NOMO-1 treated with dmso at 0.1 percent for 144 hours (cell line): Measurements from ENCODE around the gene SF3A2.
A peak's percentile ranks its signal among the peaks of the same experiment; 100 is the strongest.

Source experiments
- DNase-seq: peaks from one replicate; lab custom pipeline; 2025; ENCODE audit not compliant: unreplicated experiment; lab: John Stamatoyannopoulos, UW

SF3A2 gene

DNA sequence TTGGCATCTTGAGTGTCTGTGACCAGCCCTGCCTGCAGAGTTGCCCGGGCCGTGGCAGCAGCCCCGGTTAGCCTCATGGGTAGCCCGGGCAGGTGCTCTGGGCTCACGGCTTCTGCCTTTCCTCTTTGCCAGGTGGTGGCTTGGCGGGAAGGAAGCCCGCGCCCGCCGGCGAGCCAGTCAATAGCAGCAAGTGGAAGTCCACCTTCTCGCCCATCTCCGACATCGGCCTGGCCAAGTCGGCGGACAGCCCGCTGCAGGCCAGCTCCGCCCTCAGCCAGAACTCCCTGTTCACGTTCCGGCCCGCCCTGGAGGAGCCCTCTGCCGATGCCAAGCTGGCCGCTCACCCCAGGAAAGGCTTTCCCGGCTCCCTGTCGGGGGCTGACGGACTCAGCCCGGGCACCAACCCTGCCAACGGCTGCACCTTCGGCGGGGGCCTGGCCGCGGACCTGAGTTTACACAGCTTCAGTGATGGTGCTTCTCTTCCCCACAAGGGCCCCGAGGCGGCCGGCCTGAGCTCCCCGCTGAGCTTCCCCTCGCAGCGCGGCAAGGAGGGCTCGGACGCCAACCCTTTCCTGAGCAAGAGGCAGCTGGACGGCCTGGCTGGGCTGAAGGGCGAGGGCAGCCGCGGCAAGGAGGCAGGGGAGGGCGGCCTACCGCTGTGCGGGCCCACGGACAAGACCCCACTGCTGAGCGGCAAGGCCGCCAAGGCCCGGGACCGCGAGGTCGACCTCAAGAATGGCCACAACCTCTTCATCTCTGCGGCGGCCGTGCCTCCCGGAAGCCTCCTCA lies 10.4 kb upstream of the SF3A2 start:
- no peak for DNase-seq

DNA sequence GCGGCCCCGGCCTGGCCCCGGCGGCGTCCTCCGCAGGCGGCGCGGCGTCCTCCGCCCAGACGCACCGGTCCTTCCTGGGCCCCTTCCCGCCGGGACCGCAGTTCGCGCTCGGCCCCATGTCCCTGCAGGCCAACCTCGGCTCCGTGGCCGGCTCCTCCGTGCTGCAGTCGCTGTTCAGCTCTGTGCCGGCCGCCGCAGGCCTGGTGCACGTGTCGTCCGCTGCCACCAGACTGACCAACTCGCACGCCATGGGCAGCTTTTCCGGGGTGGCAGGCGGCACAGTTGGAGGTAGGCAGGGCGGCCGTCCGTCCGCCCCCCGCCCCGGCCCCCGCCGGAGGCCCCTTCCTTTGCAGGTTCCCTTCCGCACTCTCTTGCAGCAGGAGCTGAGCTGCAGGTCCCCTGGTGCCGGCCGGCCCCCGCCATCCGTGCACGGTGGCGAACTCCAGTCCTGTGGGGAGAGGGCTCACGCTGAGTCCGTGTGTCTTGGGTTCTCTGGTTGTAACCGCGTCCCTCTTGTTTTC lies 9.7 kb upstream of the SF3A2 start:
- no peak for DNase-seq

DNA sequence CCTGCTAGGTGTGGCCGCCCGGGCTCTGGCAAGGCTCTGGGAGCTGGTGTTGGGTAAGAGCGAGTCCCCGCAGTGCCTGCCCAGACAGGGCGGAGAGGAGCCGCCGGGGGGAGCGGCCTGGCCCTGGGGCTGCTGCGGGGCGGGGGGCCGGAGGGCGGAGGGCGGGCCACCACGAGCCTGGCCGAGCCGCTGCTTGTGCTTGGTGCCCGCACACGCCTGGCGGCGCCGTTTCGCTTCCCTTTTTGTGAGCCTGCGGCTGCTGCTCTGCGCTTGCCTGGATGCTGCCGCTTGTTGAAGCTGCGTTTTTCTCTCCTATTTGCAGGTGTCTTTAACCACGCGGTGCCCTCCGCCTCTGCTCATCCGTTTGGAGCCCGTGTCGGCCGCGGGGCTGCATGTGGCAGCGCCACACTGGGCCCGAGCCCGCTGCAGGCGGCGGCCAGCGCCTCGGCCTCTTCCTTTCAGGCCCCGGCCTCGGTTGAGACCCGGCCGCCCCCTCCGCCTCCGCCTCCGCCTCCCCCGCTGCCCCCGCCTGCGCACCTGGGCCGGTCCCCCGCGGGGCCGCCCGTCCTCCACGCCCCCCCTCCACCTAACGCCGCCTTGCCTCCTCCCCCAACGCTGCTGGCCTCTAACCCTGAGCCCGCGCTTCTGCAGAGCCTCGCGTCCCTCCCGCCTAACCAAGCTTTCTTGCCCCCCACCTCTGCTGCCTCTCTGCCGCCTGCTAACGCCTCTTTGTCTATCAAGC lies 9.0 kb upstream of the SF3A2 start:
- DNase-seq: peak; percentile 90

- DNase-seq: no peak
These were observed 8.2 kb upstream of the SF3A2 start for GRCh38 chr19:2228157-2229030.

- DNase-seq: no peak
These were observed 7.3 kb upstream of the SF3A2 start for GRCh38 chr19:2229103-2230032.

- no peak for DNase-seq
These were observed 6.5 kb upstream of the SF3A2 start for GRCh38 chr19:2230033-2230531.

- DNase-seq: no peak
These were observed 5.7 kb upstream of the SF3A2 start for GRCh38 chr19:2230807-2231533.

GRCh38 chr19:2231621-2232221 lies 4.9 kb upstream of the SF3A2 start:
- DNase-seq: no peak

GRCh38 chr19:2232286-2233151 lies 4.1 kb upstream of the SF3A2 start:
- DNase-seq: no peak

DNA sequence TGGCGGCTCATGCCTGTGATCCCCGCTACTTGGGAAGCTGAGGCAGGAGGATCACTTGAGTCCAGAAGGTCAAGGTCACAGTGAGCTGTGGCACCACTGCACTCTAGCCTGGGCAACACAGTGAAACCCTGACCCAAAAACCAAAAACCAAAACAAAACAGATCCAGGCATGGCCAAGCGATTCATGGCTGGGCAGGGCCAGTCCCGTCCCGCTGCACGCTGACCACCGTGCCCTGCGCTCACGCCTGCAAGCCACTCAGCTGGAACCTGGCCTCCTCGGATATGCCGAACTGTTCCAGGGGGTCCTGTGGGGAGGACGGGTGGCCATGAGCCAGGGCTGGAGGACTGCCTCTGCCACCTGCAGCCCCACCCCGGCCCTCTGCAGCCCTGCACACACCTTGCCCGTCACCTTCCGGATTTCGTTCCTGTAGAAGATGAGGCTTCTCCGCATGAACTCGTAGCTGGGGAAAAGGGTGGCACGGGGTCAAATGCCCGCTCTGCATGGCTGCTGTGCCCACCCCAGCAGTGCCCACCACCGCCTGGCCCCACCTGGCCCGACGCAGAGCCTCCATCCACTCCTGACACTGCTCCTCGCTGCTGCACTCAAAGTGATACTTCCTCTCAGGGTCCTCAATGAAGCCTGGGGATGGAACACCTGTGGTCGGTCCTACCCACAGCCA lies 2.9 kb upstream of the SF3A2 start:
- no peak for DNase-seq

GRCh38 chr19:2234996-2235380 lies 1.6 kb upstream of the SF3A2 start:
- no peak for DNase-seq

- no peak for DNase-seq
These were observed 1.1 kb upstream of the SF3A2 start for GRCh38 chr19:2235381-2236063.

DNA sequence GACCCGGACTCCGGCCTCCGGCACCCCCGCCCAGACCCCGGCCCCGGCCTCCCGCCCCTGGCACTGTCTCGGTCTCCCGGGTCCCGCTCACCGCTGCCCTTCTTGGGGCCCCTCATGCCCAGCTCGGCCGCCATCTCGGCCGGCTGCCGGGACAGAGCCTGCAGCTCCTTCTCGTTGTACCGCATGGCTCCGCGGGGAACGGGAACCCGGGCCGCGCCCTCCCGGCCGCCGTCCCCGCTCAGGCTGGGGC lies 635 bp upstream of the SF3A2 start:
- no peak for DNase-seq

DNA sequence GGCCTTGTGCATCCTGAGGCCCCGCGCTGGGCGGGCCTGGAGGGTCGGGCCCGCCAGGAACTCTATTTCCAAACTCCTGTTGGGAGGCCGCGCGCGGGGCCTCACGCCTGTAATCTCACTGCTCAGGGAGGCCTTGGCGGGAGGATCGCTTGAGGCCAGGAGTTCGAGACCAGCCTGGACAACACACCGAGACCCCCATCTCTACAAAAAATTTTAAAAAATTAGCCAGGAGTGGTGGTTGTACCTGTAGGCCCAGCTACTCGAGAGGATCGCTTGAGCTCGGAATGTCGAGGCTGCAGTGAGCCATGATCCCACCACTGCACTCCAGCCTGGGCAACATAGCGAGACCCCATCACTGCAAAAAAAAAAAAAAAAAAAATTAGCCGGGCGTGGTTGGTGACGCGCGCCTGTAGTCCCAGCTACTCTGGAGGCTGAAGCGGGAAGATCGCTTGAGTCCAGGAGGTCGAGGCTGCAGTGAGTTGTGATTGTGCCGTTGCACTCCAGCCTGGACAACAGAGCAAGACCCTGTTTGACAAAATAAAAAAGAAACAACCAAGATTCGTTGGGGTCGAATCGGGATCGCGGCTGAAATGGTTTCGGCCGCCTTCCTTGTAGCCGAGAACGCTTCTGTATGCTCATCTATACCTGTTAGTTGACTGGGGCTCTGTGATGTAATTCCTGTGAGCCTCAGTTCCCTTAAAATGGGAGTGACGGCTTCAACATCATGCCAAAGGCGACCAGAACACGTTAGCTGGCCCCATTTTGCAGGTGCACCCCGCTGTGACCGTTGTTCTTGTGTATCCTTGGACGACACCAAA lies 636 bp downstream of the SF3A2 start:
- DNase-seq: no peak

DNA sequence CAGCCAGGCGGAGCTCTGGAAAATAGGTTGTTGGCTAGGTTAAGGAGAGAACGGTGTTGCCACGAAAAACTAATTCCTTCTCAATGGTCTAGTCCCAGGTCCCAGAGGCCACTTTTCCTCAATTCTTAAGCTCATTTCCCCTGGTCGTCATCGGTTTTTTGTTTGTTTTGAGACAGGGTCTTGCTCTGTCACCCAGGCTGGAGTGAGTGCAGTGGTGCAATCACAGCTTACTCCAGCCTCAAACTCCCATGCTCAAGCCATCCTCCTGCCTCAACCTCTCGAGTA lies 1.2 kb downstream of the SF3A2 start:
- DNase-seq: no peak

- no peak for DNase-seq
These were observed 2.5 kb downstream of the SF3A2 start for GRCh38 chr19:2239173-2239572.
